ENCODE results near the gene TCOF1.

TCOF1 gene

DNA sequence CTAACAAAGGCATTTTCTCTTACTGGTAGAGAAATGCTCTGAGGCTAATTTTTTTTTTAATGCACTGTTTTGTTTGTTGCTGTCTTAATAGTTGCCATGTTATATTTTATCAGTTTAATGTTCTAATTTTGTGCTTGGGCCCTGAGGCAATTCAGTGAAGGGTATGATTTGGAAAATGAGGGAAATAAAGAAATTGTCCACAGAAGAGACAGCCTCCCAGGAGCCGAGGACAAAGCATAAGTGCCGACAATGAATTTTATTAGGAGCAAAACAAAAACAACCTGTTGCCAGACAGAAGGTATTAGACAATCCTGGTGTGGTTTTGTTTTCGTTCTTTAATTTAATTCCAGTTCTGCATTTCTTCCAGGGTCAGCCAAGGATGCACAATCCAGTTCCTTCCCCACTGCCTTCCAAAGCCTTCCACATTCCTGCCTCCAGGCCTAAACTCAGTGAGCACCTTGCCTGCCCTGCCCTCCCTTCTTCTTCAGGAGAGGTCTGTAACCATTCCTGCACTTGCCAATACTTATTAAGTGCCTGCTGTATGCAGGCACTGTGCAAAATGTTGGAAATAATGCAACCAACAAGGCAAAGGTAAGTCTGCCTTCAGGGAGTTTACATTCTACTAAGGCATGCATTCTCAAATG is 4.3 kb upstream of the TCOF1 start:
- TF ChIP-seq, protein P1, sequence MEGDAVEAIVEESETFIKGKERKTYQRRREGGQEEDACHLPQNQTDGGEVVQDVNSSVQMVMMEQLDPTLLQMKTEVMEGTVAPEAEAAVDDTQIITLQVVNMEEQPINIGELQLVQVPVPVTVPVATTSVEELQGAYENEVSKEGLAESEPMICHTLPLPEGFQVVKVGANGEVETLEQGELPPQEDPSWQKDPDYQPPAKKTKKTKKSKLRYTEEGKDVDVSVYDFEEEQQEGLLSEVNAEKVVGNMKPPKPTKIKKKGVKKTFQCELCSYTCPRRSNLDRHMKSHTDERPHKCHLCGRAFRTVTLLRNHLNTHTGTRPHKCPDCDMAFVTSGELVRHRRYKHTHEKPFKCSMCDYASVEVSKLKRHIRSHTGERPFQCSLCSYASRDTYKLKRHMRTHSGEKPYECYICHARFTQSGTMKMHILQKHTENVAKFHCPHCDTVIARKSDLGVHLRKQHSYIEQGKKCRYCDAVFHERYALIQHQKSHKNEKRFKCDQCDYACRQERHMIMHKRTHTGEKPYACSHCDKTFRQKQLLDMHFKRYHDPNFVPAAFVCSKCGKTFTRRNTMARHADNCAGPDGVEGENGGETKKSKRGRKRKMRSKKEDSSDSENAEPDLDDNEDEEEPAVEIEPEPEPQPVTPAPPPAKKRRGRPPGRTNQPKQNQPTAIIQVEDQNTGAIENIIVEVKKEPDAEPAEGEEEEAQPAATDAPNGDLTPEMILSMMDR (IDR thresholded peaks at IDR 0.05; ENCODE audit: control insufficient read depth, insufficient read depth, low read depth, low read length, missing control alignments), result no peak
- H3K4me3 ChIP-seq (ENCODE audit: control insufficient read depth, low read depth, low read length), result no peak overlapping the region
- no peak for DNase-seq (ENCODE audit: low read depth)

DNA sequence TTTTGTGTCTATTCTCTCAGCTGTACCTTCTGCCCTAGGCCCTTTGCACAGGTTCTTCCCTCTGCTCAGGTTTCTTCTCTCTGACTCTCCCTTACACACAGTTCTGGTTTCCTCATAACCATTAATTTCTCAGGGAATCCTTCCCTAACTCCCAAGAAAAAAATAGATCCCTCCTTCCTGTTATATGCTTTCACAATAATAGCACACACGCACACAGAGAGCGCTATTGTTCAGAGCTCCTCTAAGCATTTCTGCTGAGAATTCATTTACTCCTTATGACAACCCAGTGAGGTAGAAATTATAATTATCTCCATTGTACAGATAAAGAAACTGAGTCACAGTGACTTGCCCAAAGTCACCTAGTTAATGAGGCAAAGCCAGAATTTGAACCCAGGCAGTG is 1.7 kb upstream of the TCOF1 start:
- no peak for DNase-seq (ENCODE audit: low read depth)
- no peak overlapping the region for H3K4me3 ChIP-seq (ENCODE audit: control insufficient read depth, low read depth, low read length)

DNA sequence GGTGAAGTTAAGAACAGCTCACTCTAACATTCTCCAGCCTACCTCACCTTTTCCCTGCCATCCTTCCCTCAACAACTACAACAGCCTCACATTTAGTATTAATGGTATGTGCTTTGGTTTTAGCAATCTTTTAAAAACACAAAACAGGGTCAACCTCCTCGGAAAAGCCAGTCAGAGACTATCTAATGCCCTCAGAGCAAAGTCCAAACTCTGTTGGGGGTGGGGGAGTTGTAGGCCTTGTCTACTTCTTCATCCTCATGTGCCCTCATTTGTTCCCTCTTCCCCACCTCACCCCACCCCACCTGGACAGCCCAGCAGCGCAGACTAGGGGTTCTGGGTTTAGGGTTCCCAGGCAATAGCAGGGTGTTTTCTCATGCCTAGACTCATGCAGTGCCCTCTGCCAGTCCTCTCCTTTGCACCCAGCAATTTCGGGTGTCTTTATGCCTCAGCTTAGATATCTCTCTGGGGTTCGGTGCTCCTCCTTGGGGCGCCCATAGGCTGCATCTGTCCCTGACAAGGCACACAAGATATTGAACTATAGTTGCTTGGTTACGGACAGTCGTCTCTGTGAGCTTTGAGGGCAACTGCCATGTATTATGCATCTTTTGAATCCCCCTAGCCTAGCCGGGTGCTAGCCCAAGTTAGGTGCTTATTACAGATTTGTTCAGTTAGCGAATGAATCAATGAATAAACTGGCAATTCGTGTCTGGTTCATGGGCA is 762 bp upstream of the TCOF1 start:
- TF ChIP-seq, protein P1 (IDR thresholded peaks at IDR 0.05; ENCODE audit: control insufficient read depth, insufficient read depth, low read depth, low read length, missing control alignments), result no peak
- H3K4me3 ChIP-seq (ENCODE audit: control insufficient read depth, low read depth, low read length), result peak overlapping the region; percentile 12; the same call in 1 of the 2 replicates
- no peak for DNase-seq (ENCODE audit: low read depth)

More for the DNA sequence above, 1.7 kb upstream of the TCOF1 start:
- TF ChIP-seq, protein P1 (IDR thresholded peaks at IDR 0.05; ENCODE audit: control insufficient read depth, insufficient read depth, low read depth, low read length, missing control alignments), result no peak

DNA sequence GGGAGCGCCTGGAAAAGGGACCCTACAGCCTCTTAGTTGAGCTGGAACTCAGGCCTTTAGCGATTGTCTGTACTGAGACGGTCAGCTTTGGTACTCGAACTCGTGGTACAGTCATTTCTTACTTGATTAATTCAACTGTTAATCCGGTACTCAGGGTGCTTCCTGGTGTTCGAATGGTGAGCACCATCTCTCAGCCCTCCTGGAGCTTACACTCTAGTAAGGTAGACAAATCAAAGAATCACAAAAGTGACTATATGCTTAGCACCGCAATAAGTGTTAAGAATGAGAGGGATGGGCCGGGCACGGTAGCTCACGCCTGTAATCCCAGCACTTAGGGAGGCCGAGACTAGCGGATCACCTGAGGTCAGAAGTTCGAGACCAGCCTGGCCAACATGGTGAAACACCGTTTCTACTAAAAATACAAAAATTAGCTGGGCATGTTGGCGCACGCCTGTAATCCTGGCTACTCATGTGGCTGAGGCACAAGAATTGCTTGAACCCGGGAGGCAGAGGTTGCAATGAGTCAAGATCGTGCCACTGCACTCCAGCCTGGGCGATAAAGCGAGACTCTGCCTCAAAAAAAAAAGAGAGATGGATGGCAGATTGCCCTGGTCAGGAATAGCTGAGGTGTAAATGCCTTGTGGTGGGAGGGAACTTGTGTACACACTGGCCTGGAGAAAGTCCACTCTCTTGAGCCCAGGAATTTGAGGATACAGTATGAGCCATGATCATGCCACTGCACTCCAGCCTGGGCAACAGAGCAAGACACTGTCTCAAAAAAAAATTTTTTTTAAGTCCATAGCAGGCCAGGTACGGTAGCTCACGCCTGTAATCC is 981 bp downstream of the TCOF1 start:
- DNase-seq (ENCODE audit: low read depth), result no peak
- peak overlapping the region; percentile 78 for H3K4me3 ChIP-seq (ENCODE audit: control insufficient read depth, low read depth, low read length)
- TF ChIP-seq, protein P1 (IDR thresholded peaks at IDR 0.05; ENCODE audit: control insufficient read depth, insufficient read depth, low read depth, low read length, missing control alignments), result no peak

DNA sequence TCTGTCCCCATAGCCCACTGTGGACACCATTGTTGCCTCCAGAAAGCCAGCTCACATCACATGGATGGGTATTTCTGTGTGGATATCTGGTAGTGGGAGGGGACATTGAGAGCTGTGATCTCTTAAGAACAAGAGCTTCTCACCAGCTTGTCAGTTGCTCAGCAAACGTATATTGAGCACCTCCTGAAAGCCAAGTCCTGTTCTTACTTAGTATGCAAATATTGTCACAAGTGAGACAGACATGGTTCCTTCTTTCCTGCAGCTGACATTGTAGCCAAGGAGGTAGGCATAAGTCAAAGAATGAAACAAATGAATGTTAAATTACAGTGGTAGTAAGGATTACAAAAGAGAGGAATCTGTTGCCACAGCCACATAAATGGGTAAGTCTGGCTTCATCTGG is 3.8 kb downstream of the TCOF1 start:
- TF ChIP-seq, protein P1 (IDR thresholded peaks at IDR 0.05; ENCODE audit: control insufficient read depth, insufficient read depth, low read depth, low read length, missing control alignments), result no peak
- no peak overlapping the region for H3K4me3 ChIP-seq (ENCODE audit: control insufficient read depth, low read depth, low read length)
- no peak for DNase-seq (ENCODE audit: low read depth)

DNA sequence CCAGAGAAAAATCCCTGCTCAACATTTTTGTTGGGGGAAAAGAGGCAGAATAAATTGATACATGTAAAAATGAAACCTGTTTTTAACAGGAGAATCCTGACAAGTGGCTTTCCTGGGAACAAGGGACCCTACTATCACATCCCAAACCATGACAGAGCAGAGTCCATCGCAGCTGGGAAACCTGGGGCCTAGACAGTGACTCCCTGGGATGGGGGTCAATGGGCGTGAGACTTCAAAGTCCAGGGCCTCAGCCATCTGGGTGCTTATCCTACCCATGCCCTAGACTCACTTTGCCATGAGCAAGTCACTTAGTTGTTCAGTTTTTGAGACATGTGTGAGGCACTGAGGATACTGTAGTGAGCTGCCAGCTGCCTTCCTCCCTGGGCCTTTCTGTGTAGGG is 5.7 kb downstream of the TCOF1 start:
- no peak overlapping the region for H3K4me3 ChIP-seq (ENCODE audit: control insufficient read depth, low read depth, low read length)
- no peak for DNase-seq (ENCODE audit: low read depth)
- TF ChIP-seq, protein P1 (IDR thresholded peaks at IDR 0.05; ENCODE audit: control insufficient read depth, insufficient read depth, low read depth, low read length, missing control alignments), result no peak

All from AG09309 (cell line).